HEK293 (cell line): ENCODE results near the gene HOXB8.

ENCODE experiments used
- BCL11B ChIP-seq: fragments of 450-650 bp; formaldehyde crosslinking; IDR thresholded peaks from 2 replicates; pipeline ENCODE4 v1.5.1; 2016; ENCODE audit warnings: low read depth, missing biosample characterization, missing genetic modification characterization
- GLI4 ChIP-seq: fragments of 450-650 bp; formaldehyde crosslinking; IDR thresholded peaks from 2 replicates; pipeline ENCODE4 v1.5.1; 2016; ENCODE audit warnings: missing biosample characterization, missing genetic modification characterization
- HOXD13 ChIP-seq: sonication (generic); formaldehyde crosslinking; IDR thresholded peaks from 2 replicates; pipeline ENCODE4 v1.8.0; 2022; ENCODE audit warnings: missing genetic modification reagents, borderline replicate concordance
- KLF16 ChIP-seq: fragments of 450-650 bp; formaldehyde crosslinking; IDR thresholded peaks from 2 replicates; pipeline ENCODE4 v1.5.1; 2017; ENCODE audit warnings: missing biosample characterization, missing genetic modification characterization
- KLF8 ChIP-seq: fragments of 450-650 bp; formaldehyde crosslinking; IDR thresholded peaks from 2 replicates; pipeline ENCODE4 v1.5.1; 2016; ENCODE audit warnings: missing biosample characterization, missing genetic modification characterization
- OSR2 ChIP-seq: fragments of 450-650 bp; formaldehyde crosslinking; IDR thresholded peaks from 2 replicates; pipeline ENCODE4 v1.5.1; 2016; ENCODE audit warnings: missing biosample characterization, missing genetic modification characterization
- RBAK ChIP-seq: fragments of 450-650 bp; formaldehyde crosslinking; IDR thresholded peaks from 2 replicates; pipeline ENCODE4 v1.5.1; 2016; ENCODE audit warnings: missing biosample characterization, missing genetic modification characterization
- SCRT2 ChIP-seq: fragments of 450-650 bp; formaldehyde crosslinking; IDR thresholded peaks from 2 replicates; pipeline ENCODE4 v1.5.1; 2016; ENCODE audit warnings: missing biosample characterization, missing genetic modification characterization
- SP2 ChIP-seq: fragments of 450-650 bp; formaldehyde crosslinking; IDR thresholded peaks from 2 replicates; pipeline ENCODE4 v1.5.1; 2016; ENCODE audit warnings: missing biosample characterization, missing genetic modification characterization
- TRIM28 ChIP-seq: IDR thresholded peaks from 2 replicates; pipeline ENCODE4 v1.6.1; 2011; ENCODE audit warnings: low read length, control low read depth, borderline replicate concordance
- YY2 ChIP-seq: fragments of 450-650 bp; formaldehyde crosslinking; IDR thresholded peaks from 2 replicates; pipeline ENCODE4 v1.5.1; 2016; ENCODE audit warnings: missing biosample characterization, missing genetic modification characterization
- ZBTB17 ChIP-seq: fragments of 450-650 bp; formaldehyde crosslinking; IDR thresholded peaks from 2 replicates; pipeline ENCODE4 v1.5.1; 2016; ENCODE audit warnings: missing biosample characterization, missing genetic modification characterization
- ZBTB49 ChIP-seq: fragments of 450-650 bp; formaldehyde crosslinking; IDR thresholded peaks from 2 replicates; pipeline ENCODE4 v1.5.1; 2016; ENCODE audit warnings: missing biosample characterization, missing genetic modification characterization, low read depth
- ZFP37 ChIP-seq: fragments of 450-650 bp; formaldehyde crosslinking; IDR thresholded peaks from 2 replicates; pipeline ENCODE4 v1.5.1; 2016; ENCODE audit warnings: missing biosample characterization, missing genetic modification characterization
- ZIC2 ChIP-seq: fragments of 450-650 bp; formaldehyde crosslinking; IDR thresholded peaks from 2 replicates; pipeline ENCODE4 v1.5.1; 2016; ENCODE audit warnings: missing biosample characterization, missing genetic modification characterization
- ZNF148 ChIP-seq: fragments of 450-650 bp; formaldehyde crosslinking; IDR thresholded peaks from 2 replicates; pipeline ENCODE4 v1.5.0; 2017; ENCODE audit warnings: missing biosample characterization, missing genetic modification characterization, borderline replicate concordance
- ZNF175 ChIP-seq: fragments of 450-650 bp; formaldehyde crosslinking; IDR thresholded peaks from 2 replicates; pipeline ENCODE4 v1.5.1; 2016; ENCODE audit warnings: missing biosample characterization, missing genetic modification characterization
- ZNF18 ChIP-seq: fragments of 450-650 bp; formaldehyde crosslinking; IDR thresholded peaks from 2 replicates; pipeline ENCODE4 v1.5.1; 2016; ENCODE audit warnings: missing biosample characterization, missing genetic modification characterization
- ZNF19 ChIP-seq: fragments of 450-650 bp; formaldehyde crosslinking; IDR thresholded peaks from 2 replicates; pipeline ENCODE4; 2016; ENCODE audit warnings: missing biosample characterization, missing genetic modification characterization, low read depth
- ZNF335 ChIP-seq: fragments of 450-650 bp; formaldehyde crosslinking; conservative IDR thresholded peaks from 2 replicates; pipeline ENCODE4 v1.5.1; 2016; ENCODE audit warnings: missing biosample characterization, missing genetic modification characterization
- ZNF398 ChIP-seq: fragments of 450-650 bp; formaldehyde crosslinking; IDR thresholded peaks from 2 replicates; pipeline ENCODE4 v1.5.1; 2017; ENCODE audit warnings: missing biosample characterization, missing genetic modification characterization
- ZNF449 ChIP-seq: fragments of 450-650 bp; formaldehyde crosslinking; IDR thresholded peaks from 2 replicates; pipeline ENCODE4 v1.5.1; 2017; ENCODE audit warnings: missing biosample characterization, mild to moderate bottlenecking, missing genetic modification characterization, moderate library complexity
- ZNF580 ChIP-seq: fragments of 450-650 bp; formaldehyde crosslinking; IDR thresholded peaks from 2 replicates; pipeline ENCODE4 v1.5.1; 2016; ENCODE audit warnings: missing biosample characterization, missing genetic modification characterization
- ZNF621 ChIP-seq: fragments of 450-650 bp; formaldehyde crosslinking; IDR thresholded peaks from 2 replicates; pipeline ENCODE4 v1.5.1; 2017; ENCODE audit warnings: missing biosample characterization, missing genetic modification characterization
- ZNF626 ChIP-seq: fragments of 450-650 bp; sonication (Bioruptor Pico); formaldehyde crosslinking; IDR thresholded peaks from 2 replicates; pipeline ENCODE4 v1.5.1; 2018; ENCODE audit warnings: missing biosample characterization, missing genetic modification characterization, inconsistent platforms
- ZNF660 ChIP-seq: fragments of 450-650 bp; IDR thresholded peaks from 2 replicates; pipeline ENCODE4 v1.5.1; 2018; ENCODE audit warnings: missing biosample characterization, mild to moderate bottlenecking, missing genetic modification characterization
- ZNF670 ChIP-seq: fragments of 450-650 bp; formaldehyde crosslinking; IDR thresholded peaks from 2 replicates; pipeline ENCODE4 v1.5.1; 2016; ENCODE audit warnings: missing biosample characterization, missing genetic modification characterization, low read depth
- ZNF76 ChIP-seq: fragments of 450-650 bp; formaldehyde crosslinking; IDR thresholded peaks from 2 replicates; pipeline ENCODE4; 2016; ENCODE audit warnings: low read depth, missing biosample characterization, missing genetic modification characterization, borderline replicate concordance
- ZNF843 ChIP-seq: fragments of 450-650 bp; formaldehyde crosslinking; IDR thresholded peaks from 2 replicates; pipeline ENCODE4 v1.5.1; 2016; ENCODE audit warnings: missing biosample characterization, missing genetic modification characterization
- ZSCAN23 ChIP-seq: fragments of 450-650 bp; formaldehyde crosslinking; IDR thresholded peaks from 2 replicates; pipeline ENCODE4 v1.5.1; 2016; ENCODE audit warnings: missing biosample characterization, missing genetic modification characterization
- ZXDB ChIP-seq: fragments of 450-650 bp; formaldehyde crosslinking; IDR thresholded peaks from 2 replicates; pipeline ENCODE4 v1.5.1; 2016; ENCODE audit warnings: missing biosample characterization, missing genetic modification characterization

HOXB8 gene

GRCh38 chr17:48625495-48626244, 10.6 kb upstream of the HOXB8 start (continued):
- no peak for TF ChIP-seq OSR2 (tag by site-specific recombination)
- peak; percentile 45 for TF ChIP-seq SP2 (tag by site-specific recombination)
- no peak for TF ChIP-seq ZXDB (tag by site-specific recombination)
- peak; percentile 52 for TF ChIP-seq ZNF335 (tag by site-specific recombination)
- TF ChIP-seq TRIM28: no peak
- TF ChIP-seq ZIC2 (tag by site-specific recombination): no peak; the same call in 1 of the 2 replicates
- TF ChIP-seq RBAK (tag by site-specific recombination): no peak
- no peak for TF ChIP-seq ZNF580
- TF ChIP-seq ZNF843 (tag by site-specific recombination): peak; percentile 8; the same call in 1 of the 2 replicates
- peak; percentile 68; the same call in 1 of the 2 replicates for TF ChIP-seq ZNF449
- no peak for TF ChIP-seq ZNF175
- TF ChIP-seq ZNF670 (tag by site-specific recombination): no peak
- TF ChIP-seq ZNF621 (tag by site-specific recombination): no peak
- TF ChIP-seq BCL11B (tag by site-specific recombination): 0 out of 2 replicates have a peak, but pooled peaks have one; percentile 15
- TF ChIP-seq HOXD13 (CRISPR knock-in tag): peak; percentile 40; the same call in 1 of the 2 replicates
- peak; percentile 87 for TF ChIP-seq ZBTB17 (tag by site-specific recombination)
- no peak for TF ChIP-seq ZBTB49
- TF ChIP-seq GLI4 (tag by site-specific recombination): peak; percentile 42; the same call in 1 of the 2 replicates
- no peak for TF ChIP-seq ZNF148 (tag by site-specific recombination)
- no peak; the same call in 1 of the 2 replicates for TF ChIP-seq ZNF18 (tag by site-specific recombination)
- peak; percentile 59; the same call in 1 of the 2 replicates for TF ChIP-seq KLF8 (tag by site-specific recombination)
- peak; percentile 36 for TF ChIP-seq KLF16 (tag by site-specific recombination)
- no peak for TF ChIP-seq ZFP37 (tag by site-specific recombination)
- TF ChIP-seq ZNF76 (tag by site-specific recombination): no peak
- no peak for TF ChIP-seq ZNF626 (tag by site-specific recombination)
- TF ChIP-seq SCRT2: no peak
- TF ChIP-seq YY2: no peak
- TF ChIP-seq ZNF660 (tag by site-specific recombination): peak; percentile 39
- TF ChIP-seq ZNF398 (tag by site-specific recombination): peak; percentile 41
- TF ChIP-seq ZNF19 (tag by site-specific recombination): no peak
- TF ChIP-seq ZSCAN23: no peak
